HepG2 (cell line): ENCODE data around the gene MUC21. TPM values are rescaled to one million over a fixed set of nuclear protein-coding genes. Genes with fewer than 3 reads are reported as not detected.

Experiments
- ATAC-seq: fragments of 200-7000 bp; cut with Tn5 transposase; 3 replicates; pipeline ENCODE4 v1.9.1; 2020; ENCODE audit warnings: mild to moderate bottlenecking, moderate library complexity
- BruUV-seq: library from RNA; stranded (reverse); fragments of 400-500 nt; replicated peaks from 2 replicates; lab custom pipeline; 2021; lab: Mats Ljungman, UMichigan
- CTCF ChIA-PET: fragments of 300-600 bp; formaldehyde crosslinking; extraction: SDS; loops from one replicate; lab custom pipeline; 2021; ENCODE audit warnings: low total read pairs, inconsistent platforms, low intra/inter-chr PET ratio; lab: Yijun Ruan, JAX
- POLR2A ChIA-PET: fragments of 350-600 bp; sonication (Branson Sonifier 250); formaldehyde crosslinking; loops from one replicate; lab custom pipeline; 2020; ENCODE audit warnings: antibody characterized with exemption, inconsistent platforms; lab: Yijun Ruan, JAX
- DNase-seq: peaks from one replicate; pipeline ENCODE4 v3.0.0-alpha.2; 2015; ENCODE audit warnings: low spot score
- FAIRE-seq: peaks from 3 replicates; lab custom pipeline; 2011; peaks lifted over from hg19 to GRCh38; lab: Jason Lieb, UNC
- H2AFZ ChIP-seq: one replicate; pipeline ENCODE4 v1.6.1; 2011; ENCODE audit warnings: low read length, inconsistent platforms
- H3K27ac ChIP-seq: fragments of 300-600 bp; 3 replicates; pipeline ENCODE4 v1.8.0; 2011; ENCODE audit warnings: mixed run types, mild to moderate bottlenecking, mixed read lengths, low read length, inconsistent platforms; ENCODE audit not compliant: insufficient read depth; ENCODE audit errors: extremely low read length
- H3K27me3 ChIP-seq, 2 experiments: fragments of 200-600 bp in 1 of 2; 2 replicates in 1 of 2; 3 replicates in 1 of 2; pipeline versions ENCODE4 v1.6.0 to v1.8.0; 2011; ENCODE audit warnings: low read length in 2 of 2, mild to moderate bottlenecking in 2 of 2, moderate library complexity in 2 of 2, inconsistent platforms in 1 of 2; ENCODE audit not compliant: insufficient read depth in 2 of 2, control insufficient read depth in 1 of 2
- H3K36me3 ChIP-seq, 2 experiments: fragments of 200-600 bp in 1 of 2; replicated peaks in 1 of 2; 2 replicates in 1 of 2; 3 replicates in 1 of 2; pipeline versions ENCODE4 v1.5.1 to v1.8.0; 2011; ENCODE audit warnings: low read length in 2 of 2, inconsistent platforms in 1 of 2; ENCODE audit not compliant: insufficient read depth in 2 of 2, control insufficient read depth in 1 of 2
- H3K4me1 ChIP-seq: 2 replicates; pipeline ENCODE4 v1.5.1; 2012; ENCODE audit warnings: low read length, inconsistent platforms; ENCODE audit not compliant: insufficient read depth
- H3K4me2 ChIP-seq: 2 replicates; pipeline ENCODE4 v1.6.0; 2011; ENCODE audit warnings: low read depth, low read length, inconsistent platforms
- H3K4me3 ChIP-seq, 3 experiments: fragments of 200-600 bp in 1 of 3; sonication (generic), shearing (Covaris generic) in 1 of 3; replicated peaks in 1 of 3; 2 replicates each; pipeline ENCODE4 v1.5.1; 2011 to 2016; ENCODE audit warnings: low read length in 3 of 3, inconsistent platforms in 2 of 3, low read depth in 2 of 3, mild to moderate bottlenecking in 2 of 3, control low read depth in 1 of 3, mixed read lengths in 1 of 3; ENCODE audit not compliant: insufficient read depth in 1 of 3
- H3K79me2 ChIP-seq: one replicate; pipeline ENCODE4 v1.6.1; 2011; ENCODE audit warnings: low read length, inconsistent platforms; ENCODE audit not compliant: insufficient read depth
- H3K9ac ChIP-seq: 2 replicates; pipeline ENCODE4 v1.6.0; 2011; ENCODE audit warnings: mild to moderate bottlenecking, low read depth, low read length, inconsistent platforms; ENCODE audit not compliant: insufficient read depth
- H3K9me3 ChIP-seq: 2 replicates; pipeline ENCODE4 v1.5.1; 2012; ENCODE audit warnings: mild to moderate bottlenecking, low read length
- H4K20me1 ChIP-seq: 2 replicates; pipeline ENCODE4 v1.6.0; 2011; ENCODE audit warnings: inconsistent platforms, mild to moderate bottlenecking, low read length, moderate library complexity; ENCODE audit not compliant: insufficient read depth
- ARHGAP35 ChIP-seq: sonication (generic); formaldehyde crosslinking; IDR thresholded peaks from 2 replicates; pipeline ENCODE4 v1.9.0; 2022; ENCODE audit warnings: mild to moderate bottlenecking, inconsistent platforms, moderate library complexity, missing genetic modification reagents, borderline replicate concordance
- GABPB1 ChIP-seq: IDR thresholded peaks from 2 replicates; pipeline ENCODE4 v1.6.1; 2016; ENCODE audit warnings: mild to moderate bottlenecking, missing genetic modification reagents, moderate library complexity, missing compliant biosample characterization
- MLX ChIP-seq: IDR thresholded peaks from 2 replicates; pipeline ENCODE4 v1.6.1; 2016
- MLXIP ChIP-seq: sonication (generic); formaldehyde crosslinking; IDR thresholded peaks from 2 replicates; pipeline ENCODE4 v1.9.0; 2021; ENCODE audit warnings: missing genetic modification reagents, borderline replicate concordance
- NFE2L1 ChIP-seq: sonication (generic); formaldehyde crosslinking; IDR thresholded peaks from 2 replicates; pipeline ENCODE4 v1.4.0; 2020; ENCODE audit warnings: missing genetic modification reagents, mild to moderate bottlenecking, borderline replicate concordance
- RORA ChIP-seq: sonication (generic); formaldehyde crosslinking; IDR thresholded peaks from 2 replicates; pipeline ENCODE4 v1.5.0; 2020; ENCODE audit warnings: mild to moderate bottlenecking, missing genetic modification reagents, moderate library complexity
- ZNF30 ChIP-seq: sonication (generic); formaldehyde crosslinking; IDR thresholded peaks from 2 replicates; pipeline ENCODE4 v1.5.0; 2020; ENCODE audit warnings: mild to moderate bottlenecking, missing genetic modification reagents
- ZNF687 ChIP-seq: sonication (generic); formaldehyde crosslinking; IDR thresholded peaks from 2 replicates; pipeline ENCODE4 v1.5.1; 2020; ENCODE audit warnings: mild to moderate bottlenecking, missing genetic modification reagents, moderate library complexity
- ZNF782 ChIP-seq: sonication (generic); formaldehyde crosslinking; IDR thresholded peaks from 2 replicates; pipeline ENCODE4 v1.4.0; 2020; ENCODE audit warnings: missing genetic modification reagents, mild to moderate bottlenecking, borderline replicate concordance
- WGBS: methylation state at CpG from one replicate; pipeline ENCODE4 v1.1.6; 2017; ENCODE audit warnings: low lambda C conversion rate; 5-methylcytosine and 5-hydroxymethylcytosine counted together
- in situ Hi-C: cut with HindIII; loops from 2 replicates; pipeline ENCODE4 v1.10.0; 2017; ENCODE audit warnings: low pct_unique_long_range_greater_than_20kb; ENCODE audit not compliant: extremely low pct_ligation_motif_present
- intact Hi-C: fragments of 100-400 bp; cut with micrococcal nuclease; formaldehyde crosslinking; loops from one replicate; pipeline ENCODE4 v1.10.0; 2022; ENCODE audit not compliant: unreplicated experiment
- polyA plus RNA-seq, 8 experiments: library from polyadenylated mRNA; depleted of rRNA in 3 of 8; stranded (reverse) in 7 of 8; unstranded in 1 of 8; fragments of >200 nt; fragmentation: Illumina TruSeq in 4 of 8; extraction: Trizol in 4 of 8; gene quantifications; 2 replicates each; pipeline versions ENCODE4 v1.2.1 to v1.2.3, GENCODE V29; 2011 to 2016; ENCODE audit warnings: low read depth in 4 of 8, missing spikeins in 1 of 8, mixed read lengths in 1 of 8; ENCODE audit not compliant: insufficient read depth in 1 of 8
- total RNA-seq, 5 experiments: library from RNA; depleted of rRNA; stranded (reverse); fragments of >200 nt; fragmentation: Illumina TruSeq; extraction: Trizol; gene quantifications; 2 replicates each; pipeline ENCODE4 v1.2.3, GENCODE V29; 2016; ENCODE audit warnings: low read depth in 1 of 5

Gene MUC21
- total and polyA plus RNA-seq, 2 of the 13 experiments (the other 11 are each of a cell fraction or from before 2014, with no cell fraction given): not detected

- WGBS: 65% methylated on average over 18 of the region's 36 CpGs
- Histone ChIP-seq H4K20me1 (no peaks in the 10 kb centered on the region), H3K4me2 (no peak overlapping the region), H3K9ac (no peak overlapping the region), H2AFZ (no peak overlapping the region), H3K4me3 (no peak overlapping the region), H3K27me3 (no peaks in the 10 kb centered on the region), H3K4me1 (peaks cover 1% of the 10 kb centered on the region), H3K27ac (no peak overlapping the region), H3K36me3 (no peaks in the 10 kb centered on the region), H3K9me3 (no peaks in the 10 kb centered on the region), H3K79me2 (no peaks in the 10 kb centered on the region)
- POLR2A ChIA-PET: no interaction called here
- in situ Hi-C loops (no loop called here), intact Hi-C loops (no loop called here)
- TF ChIP-seq ZNF687 (CRISPR knock-in tag) (0 out of 2 replicates have a peak, but pooled peaks have one; percentile 19), ZNF782 (CRISPR knock-in tag) (no peak), MLX (CRISPR knock-in tag) (no peak), NFE2L1 (no peak), GABPB1 (CRISPR knock-in tag) (peak; percentile 18; the same call in 1 of the 2 replicates), ARHGAP35 (CRISPR knock-in tag) (no peak), RORA (CRISPR knock-in tag) (no peak), ZNF30 (no peak), MLXIP (CRISPR knock-in tag) (no peak)
- FAIRE-seq (no peak), ATAC-seq (no peak), DNase-seq (no peak)
- CTCF ChIA-PET: no interaction called here
- no TSS peak for BruUV-seq
Observed at GRCh38 chr6:31016659-31017299, 33.3 kb downstream of the MUC21 start.
